ENCODE results near the gene SRRM3.

- TF ChIP-seq POLR2A (IDR thresholded peaks at IDR 0.05; ENCODE audit: low read depth, low read length) (no peak), POLR2AphosphoS5 (IDR thresholded peaks at IDR 0.05; ENCODE audit: low read depth, low read length) (no peak), PAX5 (IDR thresholded peaks at IDR 0.05; ENCODE audit: insufficient read depth, low read length, severe bottlenecking) (no peak), TAF1 (IDR thresholded peaks at IDR 0.05; ENCODE audit: low read depth, low read length) (no peak)
Observed at GRCh38 chr7:76211216-76211615, 9.5 kb downstream of the SRRM3 start.

All from GM12891 (cell line).